Pons (tissue), 1 donor: ENCODE data around the gene NRG3.

ENCODE experiments used
- DNase-seq: peaks from one replicate; pipeline ENCODE4 v3.0.0-alpha.2; 2016; ENCODE audit warnings: low spot score

The NRG3 gene

GRCh38 chr10:81884856-81885255 lies 9.9 kb downstream of the NRG3 start:
- DNase-seq: no peak

- DNase-seq: no peak
These were observed 10.5 kb downstream of the NRG3 start for GRCh38 chr10:81885491-81885890.

GRCh38 chr10:81886939-81887338 lies 11.9 kb downstream of the NRG3 start:
- no peak for DNase-seq

GRCh38 chr10:81889181-81889769 lies 14.3 kb downstream of the NRG3 start:
- DNase-seq: no peak

GRCh38 chr10:81894616-81895015 lies 19.6 kb downstream of the NRG3 start:
- DNase-seq: no peak

GRCh38 chr10:81898518-81898917 lies 23.5 kb downstream of the NRG3 start:
- DNase-seq: no peak

- DNase-seq: no peak
These were observed 26.0 kb downstream of the NRG3 start for GRCh38 chr10:81900989-81901388.

- no peak for DNase-seq
These were observed 28.5 kb downstream of the NRG3 start for GRCh38 chr10:81903472-81903871.

GRCh38 chr10:81905161-81905560 lies 30.2 kb downstream of the NRG3 start:
- DNase-seq: no peak

GRCh38 chr10:81909453-81909852 lies 34.5 kb downstream of the NRG3 start:
- peak; percentile 14 for DNase-seq

- DNase-seq: no peak
These were observed 36.3 kb downstream of the NRG3 start for GRCh38 chr10:81911328-81911727.

- DNase-seq: no peak
These were observed 39.9 kb downstream of the NRG3 start for GRCh38 chr10:81914736-81915503.

- no peak for DNase-seq
These were observed 40.5 kb downstream of the NRG3 start for GRCh38 chr10:81915504-81915897.

GRCh38 chr10:81917666-81918065 lies 42.7 kb downstream of the NRG3 start:
- DNase-seq: no peak

GRCh38 chr10:81918766-81919165 lies 43.8 kb downstream of the NRG3 start:
- no peak for DNase-seq

GRCh38 chr10:81920213-81920829 lies 45.3 kb downstream of the NRG3 start:
- no peak for DNase-seq

- DNase-seq: no peak
These were observed 53.1 kb downstream of the NRG3 start for GRCh38 chr10:81928119-81928518.

GRCh38 chr10:81943583-81943982 lies 68.6 kb downstream of the NRG3 start:
- no peak for DNase-seq

- DNase-seq: no peak
These were observed 69.6 kb downstream of the NRG3 start for GRCh38 chr10:81944609-81945008.

- DNase-seq: no peak
These were observed 74.3 kb downstream of the NRG3 start for GRCh38 chr10:81949283-81949682.

GRCh38 chr10:81950358-81950757 lies 75.4 kb downstream of the NRG3 start:
- DNase-seq: no peak

GRCh38 chr10:81953420-81953819 lies 78.4 kb downstream of the NRG3 start:
- DNase-seq: no peak

GRCh38 chr10:81957976-81958375 lies 83.0 kb downstream of the NRG3 start:
- no peak for DNase-seq
